SK-N-SH treated with all-trans-retinoic acid at 6 μM for 48 hours (cell line): ENCODE data around the gene DLG2.

Experiments used
- ATAC-seq: fragments of 200-7000 bp; cut with Tn5 transposase; 3 replicates; pipeline ENCODE4 v1.9.1; 2020; ENCODE audit warnings: mild to moderate bottlenecking, moderate library complexity
- ARNTL ChIP-seq: fragments of 450-650 bp; formaldehyde crosslinking; IDR thresholded peaks from 2 replicates; pipeline ENCODE4 v1.5.0; 2020; ENCODE audit warnings: low read depth, mild to moderate bottlenecking, moderate library complexity, borderline replicate concordance
- BACH2 ChIP-seq: fragments of 250-450 bp; sonication (Bioruptor Pico); IDR thresholded peaks from 2 replicates; pipeline ENCODE4 v1.9.0; 2021; ENCODE audit warnings: mild to moderate bottlenecking, borderline replicate concordance
- CSDC2 ChIP-seq: fragments of 250-450 bp; sonication (Bioruptor Pico); IDR thresholded peaks from 2 replicates; pipeline ENCODE4 v1.5.0; 2020; ENCODE audit warnings: mild to moderate bottlenecking, moderate library complexity
- ESRRG ChIP-seq: fragments of 250-450 bp; sonication (Bioruptor Pico); IDR thresholded peaks from 2 replicates; pipeline ENCODE4 v1.6.1; 2021; ENCODE audit warnings: mild to moderate bottlenecking
- GLIS3 ChIP-seq: fragments of 250-450 bp; sonication (Bioruptor Pico); IDR thresholded peaks from 2 replicates; pipeline ENCODE4 v1.5.0; 2020; ENCODE audit warnings: mild to moderate bottlenecking, moderate library complexity
- ISL1 ChIP-seq: fragments of 250-450 bp; sonication (Bioruptor Pico); IDR thresholded peaks from 2 replicates; pipeline ENCODE4 v2.1.2; 2022; ENCODE audit warnings: mild to moderate bottlenecking, moderate library complexity
- OSR1 ChIP-seq: fragments of 250-450 bp; sonication (Bioruptor Pico); IDR thresholded peaks from 2 replicates; pipeline ENCODE4 v1.8.0; 2022; ENCODE audit warnings: moderate library complexity, mild to moderate bottlenecking, inconsistent platforms
- PPARA ChIP-seq: fragments of 250-450 bp; sonication (Bioruptor Pico); IDR thresholded peaks from 2 replicates; pipeline ENCODE4 v1.5.0; 2020; ENCODE audit warnings: mild to moderate bottlenecking, borderline replicate concordance
- RARB ChIP-seq: fragments of 250-450 bp; sonication (Bioruptor Pico); IDR thresholded peaks from 2 replicates; pipeline ENCODE4 v1.8.0; 2021; ENCODE audit warnings: mild to moderate bottlenecking, moderate library complexity
- SNAI2 ChIP-seq: fragments of 250-450 bp; sonication (Bioruptor Pico); IDR thresholded peaks from 2 replicates; pipeline ENCODE4 v1.5.0; 2020; ENCODE audit warnings: mild to moderate bottlenecking, moderate library complexity
- TCF4 ChIP-seq: fragments of 250-450 bp; sonication (Bioruptor Pico); IDR thresholded peaks from 2 replicates; pipeline ENCODE4 v1.8.0; 2021; ENCODE audit warnings: mild to moderate bottlenecking, moderate library complexity, borderline replicate concordance
- TOX ChIP-seq: fragments of 250-450 bp; sonication (Bioruptor Pico); IDR thresholded peaks from 2 replicates; pipeline ENCODE4 v1.8.0; 2021; ENCODE audit warnings: mild to moderate bottlenecking, moderate library complexity, borderline replicate concordance
- TSHZ2 ChIP-seq: fragments of 250-450 bp; sonication (Bioruptor Pico); IDR thresholded peaks from 2 replicates; pipeline ENCODE4 v1.5.0; 2020; ENCODE audit warnings: mild to moderate bottlenecking, moderate library complexity
- ZC3H10 ChIP-seq: fragments of 250-450 bp; sonication (Bioruptor Pico); IDR thresholded peaks from 2 replicates; pipeline ENCODE4 v1.5.1; 2021; ENCODE audit warnings: mild to moderate bottlenecking, moderate library complexity
- ZFP3 ChIP-seq: fragments of 250-450 bp; sonication (Bioruptor Pico); IDR thresholded peaks from 2 replicates; pipeline ENCODE4 v1.5.0; 2020; ENCODE audit warnings: mild to moderate bottlenecking, moderate library complexity
- ZNF565 ChIP-seq: fragments of 450-650 bp; formaldehyde crosslinking; conservative IDR thresholded peaks from 2 replicates; pipeline ENCODE4 v1.5.0; 2020; ENCODE audit warnings: low read depth, mild to moderate bottlenecking, moderate library complexity
- ZNF70 ChIP-seq: fragments of 450-650 bp; formaldehyde crosslinking; IDR thresholded peaks from 2 replicates; pipeline ENCODE4 v1.5.0; 2020; ENCODE audit warnings: mild to moderate bottlenecking, moderate library complexity
- ZNF8 ChIP-seq: fragments of 450-650 bp; formaldehyde crosslinking; IDR thresholded peaks from 2 replicates; pipeline ENCODE4 v1.5.0; 2020; ENCODE audit warnings: mild to moderate bottlenecking, moderate library complexity
- TF ChIP-seq, protein P1 (sequence below): fragments of 250-450 bp; sonication (Bioruptor Pico); IDR thresholded peaks from 2 replicates; pipeline ENCODE4 v1.5.1; 2020; ENCODE audit warnings: low read depth, mild to moderate bottlenecking, moderate library complexity
- TF ChIP-seq, protein P2 (sequence below): fragments of 250-450 bp; sonication (Bioruptor Pico); IDR thresholded peaks from 2 replicates; pipeline ENCODE4 v1.8.0; 2021; ENCODE audit warnings: low read depth, mild to moderate bottlenecking, moderate library complexity, borderline replicate concordance
- TF ChIP-seq, protein P3 (sequence below): fragments of 250-450 bp; sonication (Bioruptor Pico); IDR thresholded peaks from 2 replicates; pipeline ENCODE4 v1.8.0; 2020; ENCODE audit warnings: mild to moderate bottlenecking, moderate library complexity, borderline replicate concordance

DLG2 gene

GRCh38 chr11:84240847-84241246, 1386.3 kb downstream of the DLG2 start:
- no peak for ATAC-seq
- TF ChIP-seq ESRRG (CRISPR knock-in tag) (no peak), TSHZ2 (CRISPR knock-in tag) (no peak), ZNF70 (CRISPR knock-in tag) (no peak), ARNTL (no peak), BACH2 (no peak), GLIS3 (CRISPR knock-in tag) (no peak), TCF4 (CRISPR knock-in tag) (no peak), OSR1 (CRISPR knock-in tag) (no peak), RARB (CRISPR knock-in tag) (no peak), SNAI2 (CRISPR knock-in tag) (no peak), CSDC2 (no peak), ISL1 (CRISPR knock-in tag) (no peak), TOX (no peak), ZFP3 (CRISPR knock-in tag) (no peak), PPARA (no peak), ZNF565 (CRISPR knock-in tag) (no peak), ZNF8 (CRISPR knock-in tag) (no peak)
- TF ChIP-seq, protein P1, sequence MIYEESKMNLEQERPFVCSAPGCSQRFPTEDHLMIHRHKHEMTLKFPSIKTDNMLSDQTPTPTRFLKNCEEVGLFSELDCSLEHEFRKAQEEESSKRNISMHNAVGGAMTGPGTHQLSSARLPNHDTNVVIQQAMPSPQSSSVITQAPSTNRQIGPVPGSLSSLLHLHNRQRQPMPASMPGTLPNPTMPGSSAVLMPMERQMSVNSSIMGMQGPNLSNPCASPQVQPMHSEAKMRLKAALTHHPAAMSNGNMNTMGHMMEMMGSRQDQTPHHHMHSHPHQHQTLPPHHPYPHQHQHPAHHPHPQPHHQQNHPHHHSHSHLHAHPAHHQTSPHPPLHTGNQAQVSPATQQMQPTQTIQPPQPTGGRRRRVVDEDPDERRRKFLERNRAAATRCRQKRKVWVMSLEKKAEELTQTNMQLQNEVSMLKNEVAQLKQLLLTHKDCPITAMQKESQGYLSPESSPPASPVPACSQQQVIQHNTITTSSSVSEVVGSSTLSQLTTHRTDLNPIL: no peak
- TF ChIP-seq, protein P2, sequence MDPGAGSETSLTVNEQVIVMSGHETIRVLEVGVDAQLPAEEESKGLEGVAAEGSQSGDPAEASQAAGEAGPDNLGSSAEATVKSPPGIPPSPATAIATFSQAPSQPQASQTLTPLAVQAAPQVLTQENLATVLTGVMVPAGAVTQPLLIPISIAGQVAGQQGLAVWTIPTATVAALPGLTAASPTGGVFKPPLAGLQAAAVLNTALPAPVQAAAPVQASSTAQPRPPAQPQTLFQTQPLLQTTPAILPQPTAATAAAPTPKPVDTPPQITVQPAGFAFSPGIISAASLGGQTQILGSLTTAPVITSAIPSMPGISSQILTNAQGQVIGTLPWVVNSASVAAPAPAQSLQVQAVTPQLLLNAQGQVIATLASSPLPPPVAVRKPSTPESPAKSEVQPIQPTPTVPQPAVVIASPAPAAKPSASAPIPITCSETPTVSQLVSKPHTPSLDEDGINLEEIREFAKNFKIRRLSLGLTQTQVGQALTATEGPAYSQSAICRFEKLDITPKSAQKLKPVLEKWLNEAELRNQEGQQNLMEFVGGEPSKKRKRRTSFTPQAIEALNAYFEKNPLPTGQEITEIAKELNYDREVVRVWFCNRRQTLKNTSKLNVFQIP (CRISPR knock-in tag): no peak
- TF ChIP-seq, protein P3, sequence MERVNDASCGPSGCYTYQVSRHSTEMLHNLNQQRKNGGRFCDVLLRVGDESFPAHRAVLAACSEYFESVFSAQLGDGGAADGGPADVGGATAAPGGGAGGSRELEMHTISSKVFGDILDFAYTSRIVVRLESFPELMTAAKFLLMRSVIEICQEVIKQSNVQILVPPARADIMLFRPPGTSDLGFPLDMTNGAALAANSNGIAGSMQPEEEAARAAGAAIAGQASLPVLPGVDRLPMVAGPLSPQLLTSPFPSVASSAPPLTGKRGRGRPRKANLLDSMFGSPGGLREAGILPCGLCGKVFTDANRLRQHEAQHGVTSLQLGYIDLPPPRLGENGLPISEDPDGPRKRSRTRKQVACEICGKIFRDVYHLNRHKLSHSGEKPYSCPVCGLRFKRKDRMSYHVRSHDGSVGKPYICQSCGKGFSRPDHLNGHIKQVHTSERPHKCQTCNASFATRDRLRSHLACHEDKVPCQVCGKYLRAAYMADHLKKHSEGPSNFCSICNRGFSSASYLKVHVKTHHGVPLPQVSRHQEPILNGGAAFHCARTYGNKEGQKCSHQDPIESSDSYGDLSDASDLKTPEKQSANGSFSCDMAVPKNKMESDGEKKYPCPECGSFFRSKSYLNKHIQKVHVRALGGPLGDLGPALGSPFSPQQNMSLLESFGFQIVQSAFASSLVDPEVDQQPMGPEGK: no peak

- no peak for ATAC-seq
- TF ChIP-seq ESRRG (CRISPR knock-in tag) (no peak), OSR1 (CRISPR knock-in tag) (no peak), ZC3H10 (no peak), TSHZ2 (CRISPR knock-in tag) (no peak), SNAI2 (CRISPR knock-in tag) (no peak), ZNF70 (CRISPR knock-in tag) (no peak), CSDC2 (no peak), TOX (no peak), TCF4 (CRISPR knock-in tag) (no peak), ZNF565 (CRISPR knock-in tag) (no peak)
- TF ChIP-seq, protein P2 (CRISPR knock-in tag): no peak
These were observed 1390.7 kb downstream of the DLG2 start for GRCh38 chr11:84236436-84236835.
